ENCODE results near the gene NRBF2. TPM values are rescaled to one million over a fixed set of nuclear protein-coding genes. Genes with fewer than 3 reads are reported as not detected.
"Not testable (repeated sequence)": the region's sequence is repeated elsewhere in the genome, so short reads cannot be mapped to it uniquely, and the experiment has no call there.

The NRBF2 gene
- 10 to 100 TPM; 15.4 to 15.6 TPM for total RNA-seq

- intact Hi-C loops (cut with micrococcal nuclease), result loop anchor here (1.0 to 10.0 kb wide), 16 partner anchors 25 to 1232 kb away; partner anchors contain the start of genes ARID5B, EGR2, REEP3 and RTKN2
- H3K4me3 Mint-ChIP-seq, result peak within 1 kb of the TSS; percentile 89
- no peaks in the 10 kb centered on the region for H3K27me3 Mint-ChIP-seq (ENCODE audit: low read depth)
- DNase-seq, result peak; percentile 98
- H3K27ac Mint-ChIP-seq, result peak within 1 kb of the TSS; percentile 92
- CTCF ChIA-PET, result interaction anchor here (0.6 to 2.4 kb wide), 6 partner anchors 13 to 587 kb away, joined by 3 to 7 read pairs (median 5); no protein-coding TSS in a partner anchor
- peaks cover 38% of the 10 kb centered on the region for H3K4me1 Mint-ChIP-seq (ENCODE audit: low read depth)
- H3K36me3 Mint-ChIP-seq (ENCODE audit: low read depth), result peaks cover 1% of the 10 kb centered on the region
- H3K9me3 Mint-ChIP-seq, result no peaks in the 10 kb centered on the region
Measured at GRCh38 chr10:63133056-63133820, at the start of gene NRBF2. Gene NRBF2, plus strand, starts transcription at chr10:63133328. Its CDS starts 143 bp downstream, at chr10:63133471.

DNA sequence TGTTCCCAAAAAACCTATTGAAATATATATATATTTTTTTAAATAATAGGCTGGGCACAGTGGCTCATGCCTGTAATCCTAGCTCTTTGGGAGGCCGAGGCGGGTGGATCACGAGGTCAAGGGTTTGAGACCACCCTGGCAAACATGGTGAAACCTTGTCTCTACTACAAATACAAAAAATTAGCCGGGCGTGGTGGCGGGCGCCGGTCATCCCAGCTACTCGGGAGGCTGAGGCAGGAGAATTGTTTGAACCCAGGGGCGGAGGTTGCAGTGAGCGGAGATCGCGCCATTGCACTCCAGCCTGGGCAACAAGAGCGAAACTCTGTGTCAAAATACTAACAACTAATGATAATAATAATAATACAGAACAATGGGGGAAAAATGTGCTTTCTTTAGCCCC lies 49.7 kb upstream of the NRBF2 start:
- not testable (repeated sequence) for H3K27ac Mint-ChIP-seq

DNA sequence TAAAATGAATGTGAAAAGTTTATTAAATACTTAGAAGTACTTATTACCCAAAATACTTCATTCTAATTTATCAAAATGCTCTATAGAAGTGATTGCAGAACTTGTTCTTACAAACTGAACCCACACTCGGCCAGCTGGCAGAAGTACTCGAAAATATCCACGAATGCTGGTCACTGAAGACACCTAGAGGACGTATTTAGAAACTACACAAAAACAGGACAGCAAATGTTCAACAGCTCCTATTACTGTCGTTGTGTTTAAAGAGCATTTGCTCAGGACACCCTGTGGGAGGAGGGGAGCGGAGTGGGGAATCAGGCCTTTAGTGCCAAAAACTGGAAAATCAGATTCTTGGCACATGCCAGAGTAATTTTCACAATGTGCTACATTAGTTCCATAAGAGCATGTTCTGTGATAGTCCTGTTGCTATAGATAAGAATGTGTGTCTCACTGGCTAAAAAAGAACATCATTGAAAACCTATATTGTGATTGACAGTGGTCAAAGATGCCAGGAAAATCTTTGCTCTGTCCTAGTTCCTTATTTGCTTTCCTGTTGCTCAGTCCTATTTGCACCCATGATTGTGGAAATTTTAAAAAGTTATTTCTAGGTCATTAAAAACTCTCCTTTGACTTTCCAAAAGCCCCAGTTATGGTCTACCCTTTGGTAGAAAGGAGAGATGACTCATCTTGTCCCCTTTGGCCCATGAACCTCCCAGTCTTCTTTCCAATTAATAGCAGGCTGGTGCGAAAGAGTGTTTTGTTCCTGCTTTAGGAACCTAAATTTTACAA lies 49.0 kb upstream of the NRBF2 start:
- peak; percentile 52 for DNase-seq
- Mint-ChIP-seq H3K4me1 (ENCODE audit: low read depth) (no peaks in the 10 kb centered on the region), H3K27me3 (ENCODE audit: low read depth) (peaks cover 4% of the 10 kb centered on the region), H3K36me3 (ENCODE audit: low read depth) (no peaks in the 10 kb centered on the region), H3K4me3 (no peak overlapping the region), H3K9me3 (no peaks in the 10 kb centered on the region), H3K27ac (no peak overlapping the region)
- CTCF ChIA-PET, result interaction anchor here (0.5 to 3.6 kb wide), 20 partner anchors 12 to 637 kb away, joined by 3 to 32 read pairs (median 3); no protein-coding TSS in a partner anchor
- intact Hi-C loops (cut with micrococcal nuclease), result loop anchor here (1.0 to 2.0 kb wide), 6 partner anchors 74 to 647 kb away; no protein-coding TSS in a partner anchor

More for the DNA sequence above, 49.7 kb upstream of the NRBF2 start:
- H3K27me3 Mint-ChIP-seq (ENCODE audit: low read depth); H3K4me1 Mint-ChIP-seq (ENCODE audit: low read depth); H3K4me3 Mint-ChIP-seq; DNase-seq; H3K9me3 Mint-ChIP-seq; intact Hi-C loops (cut with micrococcal nuclease); H3K36me3 Mint-ChIP-seq (ENCODE audit: low read depth): not testable (repeated sequence)
- CTCF ChIA-PET, result interaction anchor here (0.5 to 3.6 kb wide), 15 partner anchors 8 to 592 kb away, joined by 3 to 32 read pairs (median 3); no protein-coding TSS in a partner anchor

- no peaks in the 10 kb centered on the region for H3K4me1 Mint-ChIP-seq (ENCODE audit: low read depth)
- DNase-seq, result no peak
- H3K4me3 Mint-ChIP-seq, result no peak overlapping the region
- intact Hi-C loops (cut with micrococcal nuclease), result loop anchor here (1.0 to 2.0 kb wide), 7 partner anchors 73 to 648 kb away; no protein-coding TSS in a partner anchor
- no peak overlapping the region for H3K27ac Mint-ChIP-seq
- CTCF ChIA-PET, result interaction anchor here (0.6 to 3.6 kb wide), 14 partner anchors 9 to 637 kb away, joined by 3 to 32 read pairs (median 4); no protein-coding TSS in a partner anchor
- peaks cover 4% of the 10 kb centered on the region for H3K27me3 Mint-ChIP-seq (ENCODE audit: low read depth)
- H3K36me3 Mint-ChIP-seq (ENCODE audit: low read depth), result no peaks in the 10 kb centered on the region
- no peaks in the 10 kb centered on the region for H3K9me3 Mint-ChIP-seq
Measured at GRCh38 chr10:63084690-63085382, 48.3 kb upstream of the NRBF2 start.

GRCh38 chr10:63093227-63093626 lies 39.9 kb upstream of the NRBF2 start:
- intact Hi-C loops (cut with micrococcal nuclease), result no loop called here
- Mint-ChIP-seq H3K4me1 (ENCODE audit: low read depth) (no peaks in the 10 kb centered on the region), H3K27me3 (ENCODE audit: low read depth) (no peaks in the 10 kb centered on the region), H3K36me3 (ENCODE audit: low read depth) (no peaks in the 10 kb centered on the region), H3K9me3 (no peaks in the 10 kb centered on the region), H3K4me3 (no peak overlapping the region), H3K27ac (no peak overlapping the region)
- no peak for DNase-seq
- CTCF ChIA-PET, result interaction anchor here (1.2 kb wide), 1 partner anchor 8 kb away, joined by 3 read pairs; no protein-coding TSS in a partner anchor

DNA sequence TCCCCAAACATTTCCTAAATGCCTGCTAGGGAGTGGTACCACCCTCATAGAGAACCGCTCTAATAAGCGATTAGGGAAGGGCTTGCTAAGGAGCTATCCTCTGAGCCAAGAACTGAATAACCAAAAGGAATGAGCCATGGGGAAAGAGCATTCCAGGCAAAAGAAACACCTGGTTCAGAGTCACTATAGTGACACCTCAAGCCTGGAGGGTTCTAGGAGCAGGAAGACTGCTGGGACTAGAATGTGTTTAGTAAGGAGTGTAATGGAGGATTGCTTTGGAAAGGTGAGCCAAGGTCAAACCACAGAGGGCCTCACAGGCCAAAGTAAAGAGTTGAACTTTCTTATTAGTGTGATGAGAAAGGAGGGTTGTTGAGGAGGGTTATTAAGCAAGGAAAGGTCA lies 38.7 kb upstream of the NRBF2 start:
- Mint-ChIP-seq H3K4me3 (no peak overlapping the region), H3K27me3 (ENCODE audit: low read depth) (no peaks in the 10 kb centered on the region), H3K27ac (no peak overlapping the region), H3K9me3 (no peaks in the 10 kb centered on the region), H3K4me1 (ENCODE audit: low read depth) (no peaks in the 10 kb centered on the region), H3K36me3 (ENCODE audit: low read depth) (no peaks in the 10 kb centered on the region)
- CTCF ChIA-PET, result interaction anchor here (0.8 to 1.2 kb wide), 2 partner anchors 9 to 64 kb away, joined by 3 read pairs; no protein-coding TSS in a partner anchor
- no peak for DNase-seq
- intact Hi-C loops (cut with micrococcal nuclease), result no loop called here

DNA sequence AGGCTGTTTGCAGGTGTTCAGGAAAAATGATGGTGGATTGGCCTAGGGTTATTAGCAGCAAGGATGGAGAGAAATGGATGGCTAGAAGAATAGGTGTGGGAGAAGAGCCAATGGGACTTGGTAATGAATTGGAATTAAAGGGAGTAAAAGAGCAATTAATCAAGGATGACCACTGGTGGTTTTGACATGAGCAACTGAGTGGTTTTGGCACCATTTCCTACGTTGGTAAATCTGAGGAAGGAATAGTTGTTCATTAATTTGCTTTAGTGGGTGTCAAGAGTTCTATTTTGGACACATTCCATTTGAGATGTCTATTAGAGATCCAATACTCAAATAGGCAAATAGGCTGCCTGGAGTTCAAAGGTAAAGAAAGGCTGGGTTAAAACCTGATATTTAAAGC lies 38.2 kb upstream of the NRBF2 start:
- CTCF ChIA-PET, result no interaction called here
- DNase-seq, result no peak
- H3K27ac Mint-ChIP-seq, result no peak overlapping the region
- no peak overlapping the region for H3K4me3 Mint-ChIP-seq
- no peaks in the 10 kb centered on the region for H3K4me1 Mint-ChIP-seq (ENCODE audit: low read depth)
- no peaks in the 10 kb centered on the region for H3K27me3 Mint-ChIP-seq (ENCODE audit: low read depth)
- no peaks in the 10 kb centered on the region for H3K36me3 Mint-ChIP-seq (ENCODE audit: low read depth)
- no peaks in the 10 kb centered on the region for H3K9me3 Mint-ChIP-seq
- intact Hi-C loops (cut with micrococcal nuclease), result no loop called here

DNA sequence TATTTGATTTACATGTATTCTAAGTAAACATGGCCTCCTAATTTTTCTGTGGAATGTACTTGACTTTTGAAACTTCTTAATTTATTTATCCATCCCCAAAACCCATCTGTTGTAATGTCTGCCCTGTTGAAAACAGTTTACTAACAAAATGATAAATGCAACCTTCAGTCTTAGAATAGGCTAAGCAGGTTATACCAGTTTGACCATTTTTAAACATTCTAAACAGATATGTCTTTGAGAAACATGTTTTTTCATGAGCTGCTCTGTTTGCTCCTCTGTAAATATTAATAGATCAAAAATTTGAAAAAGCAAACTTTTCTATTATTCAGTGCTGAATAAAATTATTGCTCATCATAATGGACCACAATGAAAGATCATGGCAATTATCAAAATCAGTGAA lies 33.4 kb upstream of the NRBF2 start:
- Mint-ChIP-seq H3K4me1 (ENCODE audit: low read depth) (no peaks in the 10 kb centered on the region), H3K4me3 (no peak overlapping the region), H3K27me3 (ENCODE audit: low read depth) (peaks cover 7% of the 10 kb centered on the region), H3K27ac (no peak overlapping the region), H3K9me3 (no peaks in the 10 kb centered on the region), H3K36me3 (ENCODE audit: low read depth) (no peaks in the 10 kb centered on the region)
- DNase-seq, result no peak
- CTCF ChIA-PET, result no interaction called here
- intact Hi-C loops (cut with micrococcal nuclease), result no loop called here

- H3K4me1 Mint-ChIP-seq (ENCODE audit: low read depth); H3K4me3 Mint-ChIP-seq; H3K27me3 Mint-ChIP-seq (ENCODE audit: low read depth); CTCF ChIA-PET; intact Hi-C loops (cut with micrococcal nuclease); H3K27ac Mint-ChIP-seq; DNase-seq; H3K9me3 Mint-ChIP-seq; H3K36me3 Mint-ChIP-seq (ENCODE audit: low read depth): not testable (repeated sequence)
Measured at GRCh38 chr10:63101091-63101490, 32.0 kb upstream of the NRBF2 start.

DNA sequence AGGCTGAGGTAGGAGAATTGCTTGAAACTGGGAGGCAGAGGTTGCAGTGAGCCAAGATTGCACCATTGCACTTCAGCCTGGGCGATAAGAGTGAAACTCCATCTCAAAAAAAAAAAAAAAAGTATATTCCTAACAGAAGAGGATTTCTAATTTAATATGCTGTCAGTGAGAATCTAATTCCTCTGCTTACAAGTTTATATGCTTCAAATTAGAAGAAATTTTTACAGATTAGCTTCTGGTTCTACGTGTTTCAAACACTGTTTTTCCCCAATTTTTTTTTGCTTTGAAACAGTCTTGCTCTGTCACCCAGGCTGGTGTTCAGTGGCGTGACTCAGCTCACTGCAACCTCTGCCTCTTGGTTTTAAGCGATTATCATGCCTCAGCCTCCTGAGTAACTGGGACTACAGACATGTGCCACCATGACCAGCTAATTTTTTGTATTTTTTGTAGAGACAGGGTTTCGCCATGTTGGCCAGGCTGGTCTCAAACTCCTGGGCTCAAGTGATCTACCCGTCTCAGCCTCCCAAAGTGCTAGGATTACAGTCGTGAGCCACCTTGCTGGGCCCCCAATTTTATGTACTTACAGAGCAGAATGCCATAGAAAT lies 30.7 kb upstream of the NRBF2 start:
- peak; percentile 5 for DNase-seq
- CTCF ChIA-PET, result interaction anchor here (0.6 kb wide), 1 partner anchor 548 kb away, joined by 3 read pairs; no protein-coding TSS in a partner anchor
- H3K27ac Mint-ChIP-seq; intact Hi-C loops (cut with micrococcal nuclease); H3K4me3 Mint-ChIP-seq; H3K9me3 Mint-ChIP-seq; H3K4me1 Mint-ChIP-seq (ENCODE audit: low read depth); H3K36me3 Mint-ChIP-seq (ENCODE audit: low read depth): not testable (repeated sequence)
- peaks cover 10% of the 10 kb centered on the region for H3K27me3 Mint-ChIP-seq (ENCODE audit: low read depth)

- CTCF ChIA-PET, result interaction anchor here (0.6 to 1.0 kb wide), 3 partner anchors 490 to 665 kb away, joined by 3 to 5 read pairs (median 4); no protein-coding TSS in a partner anchor
- intact Hi-C loops (cut with micrococcal nuclease); DNase-seq; H3K27ac Mint-ChIP-seq; H3K4me1 Mint-ChIP-seq (ENCODE audit: low read depth); H3K9me3 Mint-ChIP-seq; H3K36me3 Mint-ChIP-seq (ENCODE audit: low read depth); H3K4me3 Mint-ChIP-seq: not testable (repeated sequence)
- peaks cover 10% of the 10 kb centered on the region for H3K27me3 Mint-ChIP-seq (ENCODE audit: low read depth)
Measured at GRCh38 chr10:63103178-63103577, 29.9 kb upstream of the NRBF2 start.
